PC-9 (cell line): Measurements from ENCODE around the gene PDE7B.

Experiments
- CTCF ChIP-seq: fragments of 200-600 bp; sonication (generic); conservative IDR thresholded peaks from 2 replicates; pipeline ENCODE4 v1.6.1; 2017; ENCODE audit warnings: mixed run types, antibody characterized with exemption, mild to moderate bottlenecking, moderate library complexity
- EZH2 ChIP-seq: fragments of 200-600 bp; sonication (generic); IDR thresholded peaks from 2 replicates; pipeline ENCODE4 v1.8.0; 2017; ENCODE audit warnings: antibody characterized with exemption, low read depth

GRCh38 chr6:135953818-135954217 is 102.3 kb downstream of the PDE7B start:
- no peak for TF ChIP-seq CTCF
- TF ChIP-seq EZH2, result no peak
